Stimulated activated CD4-positive, alpha-beta T cell treated with anti-CD3 and anti-CD28 coated beads, Interleukin-15, amount 100 ng/mL, for 1 hour (primary cell): ENCODE measurements around the gene TRAF3IP1.
A peak's percentile ranks its signal among the peaks of the same experiment; 100 is the strongest.

ENCODE experiments used
- DNase-seq, 2 donors: peaks; one replicate each; pipeline ENCODE4 v3.0.0-alpha.2; 2020; ENCODE audit warnings: low read depth in 1 of 2, low spot score in 1 of 2

The TRAF3IP1 gene

GRCh38 chr2:238287737-238288649 lies 32.3 kb upstream of the TRAF3IP1 start, which contains the start of gene PER2:
Gene PER2 (minus strand): TSS chr2:238288610. CDS start chr2:238277936, 10,674 bp downstream.
- DNase-seq: no peak

GRCh38 chr2:238288650-238289573 lies 31.4 kb upstream of the TRAF3IP1 start:
- peak; percentile 96 for DNase-seq

GRCh38 chr2:238289574-238289973 lies 30.7 kb upstream of the TRAF3IP1 start:
- no peak for DNase-seq

- no peak for DNase-seq
These were observed 30.2 kb upstream of the TRAF3IP1 start for GRCh38 chr2:238290091-238290509.

- no peak for DNase-seq
These were observed 29.4 kb upstream of the TRAF3IP1 start for GRCh38 chr2:238290715-238291549.

DNA sequence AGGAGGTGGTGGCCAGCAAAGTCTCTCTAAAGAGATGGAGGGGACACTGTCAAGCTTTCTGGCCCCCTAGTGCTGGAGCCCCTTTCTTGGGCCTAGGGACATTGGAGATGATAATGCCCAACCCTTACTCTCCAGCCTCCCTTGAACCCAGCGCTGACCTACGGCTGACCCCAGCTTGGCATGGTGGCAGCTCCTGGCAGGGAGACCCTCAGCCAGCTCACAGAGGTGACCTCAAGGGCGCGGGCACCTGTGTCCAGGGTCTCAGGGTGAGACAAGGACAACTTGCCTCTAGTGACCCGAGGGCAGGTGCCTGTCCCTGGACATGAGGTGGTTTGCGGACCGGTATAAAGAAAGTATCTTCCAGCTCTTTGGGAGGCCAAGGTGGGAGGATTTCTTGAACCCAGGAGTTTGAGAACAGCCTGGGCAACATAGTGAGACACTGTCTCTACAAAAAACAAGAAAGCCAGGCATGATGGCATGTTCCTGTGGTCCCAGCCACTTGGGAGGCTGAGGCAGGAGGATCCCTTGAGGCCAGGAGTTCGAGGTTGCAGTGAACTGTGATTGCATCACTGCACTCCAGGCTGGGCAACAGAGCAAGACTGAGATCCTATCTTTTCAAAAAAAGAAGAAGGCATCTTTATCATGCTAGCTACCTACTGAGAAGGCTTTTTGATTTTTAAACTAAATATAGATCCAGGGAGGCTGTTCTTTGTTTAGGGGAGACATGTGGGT lies 28.6 kb upstream of the TRAF3IP1 start:
- no peak for DNase-seq

DNA sequence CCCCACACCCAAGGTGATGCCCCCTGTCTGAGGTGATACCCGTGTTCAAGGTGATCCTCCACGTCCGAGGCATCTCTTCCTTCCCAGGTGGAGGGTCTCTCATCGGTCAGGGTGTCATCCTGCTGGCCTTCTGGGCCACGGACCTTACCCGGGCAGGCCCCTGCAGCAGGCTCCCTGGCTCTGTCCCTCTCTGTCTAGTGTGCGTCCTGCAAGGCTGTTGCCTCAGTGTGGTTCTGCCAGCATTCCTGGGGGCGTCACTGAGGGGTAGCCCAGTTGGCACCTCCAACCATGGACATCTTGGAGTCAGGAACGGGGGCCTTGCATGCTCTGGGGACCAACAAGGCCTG lies 26.3 kb upstream of the TRAF3IP1 start:
- DNase-seq: no peak

DNA sequence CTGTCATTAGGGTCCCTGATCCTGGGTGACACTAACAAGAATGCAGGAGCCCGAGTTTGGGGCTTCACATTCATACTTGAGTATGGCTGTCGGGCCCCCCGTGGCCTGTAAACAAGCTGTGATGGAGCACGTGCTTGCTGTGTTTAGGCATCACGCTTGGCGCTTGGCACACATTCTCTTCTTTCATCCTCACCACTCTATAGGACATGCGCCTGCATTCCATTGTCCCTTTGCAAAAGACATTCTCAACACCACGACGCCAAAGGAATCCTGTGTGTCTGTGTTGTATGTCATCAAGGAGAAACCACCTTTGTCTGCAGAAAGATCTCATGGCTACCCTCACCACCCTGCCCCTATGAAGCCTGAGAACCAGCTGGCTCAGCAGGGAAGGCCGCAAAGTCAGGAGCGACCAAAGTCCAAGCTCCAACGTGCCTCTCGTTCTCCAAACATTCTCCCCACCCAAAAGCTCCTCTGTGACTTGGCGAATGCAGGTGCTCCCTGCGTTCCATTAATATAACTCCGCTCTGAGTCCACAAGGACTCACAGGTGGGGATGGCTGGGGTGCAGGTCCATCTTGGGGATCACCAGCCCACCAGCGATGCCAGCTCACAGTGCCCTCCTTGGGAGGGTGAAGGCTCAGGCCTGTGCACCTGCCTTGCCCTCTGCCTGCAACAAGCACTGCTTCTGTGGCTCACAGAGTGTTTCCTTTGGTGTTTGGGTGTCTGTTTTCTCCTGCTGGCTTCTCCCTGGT lies 25.8 kb upstream of the TRAF3IP1 start:
- DNase-seq: no peak

DNA sequence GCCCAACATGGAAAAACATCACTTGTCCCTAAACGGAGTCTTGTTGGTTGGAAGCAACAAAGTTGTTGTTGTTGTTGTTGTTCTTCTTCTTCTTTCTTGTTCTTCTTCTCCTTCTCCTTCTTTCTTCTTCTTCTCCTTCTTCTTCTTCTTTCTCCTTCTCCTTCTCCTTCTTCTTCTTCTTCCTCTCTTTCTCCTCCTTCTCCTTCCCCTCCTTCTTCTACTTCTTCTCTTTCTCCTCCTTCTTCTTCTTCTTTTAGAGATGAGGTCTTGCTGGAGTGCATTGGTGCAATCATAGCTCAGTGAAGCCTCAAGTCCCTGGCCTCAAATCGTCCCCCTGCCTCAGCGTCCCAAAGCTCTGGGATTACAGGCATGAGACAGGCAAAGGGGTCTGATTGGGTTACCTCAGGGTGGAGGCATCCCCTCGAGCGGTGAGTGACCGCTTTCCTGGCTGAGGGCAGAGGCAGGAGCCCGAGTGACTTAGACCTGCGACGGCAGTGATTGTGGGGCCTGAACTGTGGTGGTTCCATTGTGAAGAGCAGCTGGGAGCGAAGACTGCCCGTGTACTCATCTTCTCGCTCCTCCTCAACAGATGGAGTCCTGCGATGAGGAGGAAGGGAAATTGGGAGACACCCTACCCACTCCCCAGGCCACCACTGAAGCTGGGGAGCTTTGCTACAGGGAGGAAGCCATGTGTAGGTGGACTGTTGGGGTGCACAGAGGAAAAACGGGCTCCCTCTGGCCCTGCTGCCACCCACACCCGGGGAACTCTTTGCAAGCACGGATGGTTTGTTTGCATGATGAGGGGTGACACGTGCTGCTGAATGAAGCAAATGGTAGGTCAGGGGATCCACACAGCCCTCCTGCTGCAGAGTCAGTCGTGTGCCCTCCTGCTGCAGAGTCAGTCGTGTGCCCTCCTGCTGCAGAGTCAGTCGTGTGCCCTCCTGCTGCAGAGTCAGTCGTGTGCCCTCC lies 24.9 kb upstream of the TRAF3IP1 start:
- DNase-seq: no peak

GRCh38 chr2:238296638-238297457 lies 23.5 kb upstream of the TRAF3IP1 start:
- DNase-seq: no peak

DNA sequence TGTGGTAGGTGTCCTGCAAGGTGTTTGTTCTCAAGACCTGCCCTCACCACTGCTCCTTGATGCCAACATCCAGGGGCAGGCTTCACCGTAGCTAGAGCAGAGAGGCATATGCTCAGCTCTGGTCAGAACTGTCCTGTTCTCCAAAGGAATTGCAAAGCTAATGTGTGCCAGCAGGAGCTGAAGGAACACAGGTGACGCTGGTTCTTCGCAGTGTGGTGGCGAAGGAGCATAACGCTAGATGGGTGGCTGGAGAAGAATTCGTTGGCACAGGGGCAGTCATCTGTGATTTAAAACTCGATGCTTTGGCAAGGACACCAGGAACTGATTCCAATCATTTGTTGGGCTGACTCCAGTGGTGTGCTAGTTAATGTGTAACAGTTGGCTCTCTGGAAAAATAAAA lies 20.5 kb upstream of the TRAF3IP1 start:
- no peak for DNase-seq

- DNase-seq: no peak
These were observed 18.2 kb upstream of the TRAF3IP1 start for GRCh38 chr2:238302087-238302486.

GRCh38 chr2:238302751-238303150 lies 17.6 kb upstream of the TRAF3IP1 start:
- DNase-seq: no peak

DNA sequence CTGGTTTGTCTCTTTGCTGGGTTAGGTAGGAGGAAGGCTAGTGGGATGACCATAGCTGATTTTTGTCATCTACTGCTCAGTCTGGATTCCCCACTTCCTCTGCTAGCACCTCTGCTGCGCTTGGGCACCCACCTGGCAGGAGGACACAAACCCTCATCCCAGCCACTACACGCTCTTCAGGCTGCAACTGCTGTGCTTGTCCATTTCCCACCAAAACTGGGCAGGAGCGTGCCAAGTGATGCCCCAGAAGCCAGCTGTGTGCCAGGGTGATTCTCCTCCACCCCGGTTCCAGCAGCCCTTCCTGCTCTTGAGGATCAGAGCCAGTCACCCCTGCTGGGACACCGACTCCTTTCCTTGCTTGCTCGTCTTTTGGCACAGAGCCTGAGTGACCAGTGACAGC lies 16.2 kb upstream of the TRAF3IP1 start:
- DNase-seq: no peak

DNA sequence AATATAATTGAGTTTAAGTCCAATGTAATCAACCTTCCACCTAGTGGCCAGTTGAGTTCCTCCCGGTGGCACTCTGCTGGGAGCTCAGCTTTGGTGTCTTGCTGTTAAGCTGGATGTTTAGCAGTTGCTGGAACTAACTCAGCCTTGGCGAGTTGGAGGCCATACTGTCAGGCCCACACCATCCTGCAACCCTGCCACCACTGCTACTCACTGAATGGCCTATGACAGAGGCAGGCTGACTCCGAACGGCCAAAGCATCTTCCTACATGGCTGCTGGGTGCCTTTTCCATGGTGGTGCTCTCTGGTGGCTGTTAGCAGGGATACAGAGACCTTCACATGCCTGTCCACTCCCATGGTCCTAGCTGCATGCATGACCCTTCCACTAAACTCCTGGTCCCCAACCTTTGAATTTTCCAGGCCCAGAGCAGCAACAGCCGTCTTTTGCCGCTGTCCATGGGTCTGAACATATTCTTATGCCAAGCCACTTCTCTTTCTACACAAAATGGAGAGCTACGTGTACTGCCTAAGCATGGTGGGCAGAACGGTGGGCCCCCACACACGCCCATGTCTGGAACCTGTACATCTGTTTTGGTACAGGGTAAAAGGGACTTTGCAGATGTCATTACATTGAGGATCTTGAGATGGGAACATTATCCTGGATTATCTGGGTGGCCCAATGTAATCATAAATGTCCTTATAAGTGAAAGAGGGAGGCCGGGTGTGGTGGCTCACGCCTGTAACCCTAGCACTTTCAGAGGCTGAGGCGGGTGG lies 15.0 kb upstream of the TRAF3IP1 start:
- DNase-seq: no peak

DNA sequence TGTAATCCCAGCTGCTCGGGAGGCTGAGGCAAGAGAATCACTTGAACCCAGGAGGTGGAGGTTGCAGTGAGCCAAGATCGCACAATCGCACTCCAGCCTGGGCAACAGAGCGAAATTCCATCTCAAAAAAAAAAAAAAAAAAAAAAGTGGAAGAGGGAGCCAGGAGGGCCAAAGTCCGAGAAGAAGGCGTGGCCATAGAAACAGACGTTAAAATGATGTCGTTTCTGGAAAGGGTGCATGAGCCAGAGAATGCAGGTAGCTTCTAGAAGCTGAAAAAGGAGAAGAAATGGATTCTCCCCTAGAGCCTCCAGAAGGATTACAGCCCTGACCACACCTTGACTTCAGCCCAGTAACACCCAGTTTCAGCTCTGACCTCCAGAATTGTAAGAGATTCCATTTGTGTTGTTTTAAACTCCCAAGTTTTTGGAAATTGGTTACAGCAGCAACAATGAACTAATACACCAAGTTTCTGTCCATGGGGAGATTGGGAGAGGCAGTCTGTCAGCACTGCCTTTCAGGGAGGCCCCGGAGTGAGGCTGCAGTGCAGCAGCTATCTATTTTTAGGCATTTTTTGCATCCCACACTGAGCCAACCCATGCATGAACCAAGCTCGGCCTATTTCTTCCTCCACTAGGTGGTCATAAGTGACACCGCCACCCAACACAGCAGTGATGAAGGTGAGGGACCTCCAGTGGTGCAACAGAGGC lies 14.2 kb upstream of the TRAF3IP1 start:
- no peak for DNase-seq
